GM19467 (cell line): ENCODE results near the gene PCDHGA11.
"Not testable (repeated sequence)": the region's sequence is repeated elsewhere in the genome, so short reads cannot be mapped to it uniquely, and the experiment has no call there.

Experiments
- ATAC-seq: cut with Tn5 transposase; IDR thresholded peaks from one replicate; pipeline ENCODE4 v1.9.1; 2021; ENCODE audit warnings: mild to moderate bottlenecking, moderate library complexity; ENCODE audit not compliant: unreplicated experiment

The PCDHGA11 gene

DNA sequence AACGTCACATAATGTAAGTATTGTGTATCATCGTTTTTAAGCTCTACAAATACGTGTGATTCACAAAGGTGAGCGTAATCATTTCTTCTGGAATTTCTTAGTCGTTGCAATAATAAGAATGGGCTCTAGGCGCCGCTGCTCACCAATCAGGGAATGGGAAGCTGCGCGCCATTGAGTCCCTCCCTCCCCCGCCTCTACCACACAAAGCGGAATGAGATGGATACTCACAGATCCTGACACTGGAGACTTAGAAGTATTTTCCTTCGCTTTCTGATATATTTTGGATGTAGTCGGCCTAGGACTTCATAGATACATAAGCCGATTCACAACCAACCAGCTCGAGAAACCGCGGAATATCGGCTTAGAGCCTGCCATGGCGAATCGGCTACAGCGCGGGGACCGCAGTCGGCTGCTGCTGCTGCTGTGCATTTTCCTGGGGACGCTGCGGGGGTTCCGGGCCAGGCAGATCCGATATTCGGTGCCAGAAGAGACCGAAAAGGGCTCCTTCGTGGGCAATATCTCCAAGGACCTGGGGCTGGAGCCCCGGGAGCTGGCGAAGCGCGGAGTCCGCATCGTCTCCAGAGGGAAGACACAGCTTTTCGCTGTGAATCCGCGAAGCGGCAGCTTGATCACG, at the start of gene PCDHGA11:
Gene PCDHGA11, plus strand, starts transcription at position 197 of the 634 bp plus-strand sequence. Its CDS starts 177 bp downstream, at position 374.
- ATAC-seq: no peak

DNA sequence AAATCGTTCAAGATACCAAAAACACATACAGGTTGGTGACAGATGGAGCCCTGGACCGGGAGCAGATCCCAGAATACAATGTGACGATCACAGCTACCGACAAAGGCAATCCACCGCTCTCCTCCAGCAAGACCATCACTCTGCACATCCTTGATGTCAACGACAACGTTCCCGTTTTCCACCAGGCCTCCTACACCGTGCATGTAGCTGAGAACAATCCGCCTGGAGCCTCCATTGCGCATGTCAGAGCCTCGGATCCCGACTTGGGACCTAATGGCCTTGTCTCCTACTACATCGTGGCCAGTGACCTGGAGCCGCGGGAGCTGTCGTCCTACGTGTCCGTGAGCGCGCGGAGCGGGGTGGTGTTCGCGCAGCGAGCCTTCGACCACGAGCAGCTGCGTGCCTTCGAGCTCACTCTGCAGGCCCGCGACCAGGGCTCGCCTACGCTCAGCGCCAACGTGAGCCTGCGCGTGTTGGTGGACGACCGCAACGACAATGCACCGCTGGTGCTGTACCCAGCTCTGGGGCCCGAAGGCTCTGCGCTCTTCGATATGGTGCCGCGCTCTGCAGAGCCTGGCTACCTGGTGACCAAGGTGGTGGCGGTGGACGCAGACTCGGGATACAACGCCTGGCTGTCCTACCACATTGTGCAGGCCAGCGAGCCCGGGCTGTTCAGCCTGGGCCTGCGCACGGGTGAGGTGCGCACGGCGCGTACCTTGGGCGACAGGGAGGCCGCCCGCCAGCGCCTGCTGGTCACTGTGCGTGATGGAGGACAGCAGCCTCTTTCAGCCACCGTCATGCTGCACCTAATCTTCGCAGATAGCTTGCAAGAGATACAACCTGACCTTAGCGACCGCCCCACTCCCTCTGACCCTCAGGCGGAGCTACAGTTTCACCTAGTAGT, 49.0 kb upstream of the PCDHGA11 start:
- no peak for ATAC-seq

DNA sequence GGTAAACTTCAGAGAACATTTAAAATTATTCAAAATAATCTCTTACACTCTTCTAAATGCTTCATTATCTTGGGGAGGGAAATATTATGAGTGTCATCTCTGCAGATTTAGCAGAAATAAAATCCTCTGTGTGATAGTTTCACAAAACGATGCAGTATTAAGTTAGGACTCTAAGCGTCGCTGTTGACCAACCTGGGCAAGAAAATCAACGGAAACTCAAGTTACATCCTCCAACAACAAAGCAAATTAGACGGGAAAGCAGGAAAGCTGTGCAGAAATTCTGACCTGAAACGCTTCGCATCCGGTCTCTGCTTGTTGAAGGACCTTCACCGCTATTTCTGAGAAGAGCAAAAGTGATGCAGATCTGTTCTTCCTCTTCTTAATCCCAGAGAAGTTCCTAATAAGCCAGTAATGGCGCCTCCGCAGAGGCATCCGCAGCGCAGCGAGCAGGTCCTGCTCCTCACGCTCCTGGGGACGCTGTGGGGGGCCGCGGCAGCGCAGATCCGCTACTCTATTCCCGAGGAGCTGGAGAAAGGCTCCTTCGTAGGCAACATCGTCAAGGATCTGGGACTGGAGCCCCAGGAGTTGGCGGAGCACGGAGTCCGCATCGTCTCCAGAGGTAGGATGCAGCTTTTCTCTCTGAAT, 47.1 kb upstream of the PCDHGA11 start, which contains the start of gene PCDHGA6:
Gene PCDHGA6, plus strand, starts transcription at position 219 of the 645 bp plus-strand sequence. Its CDS starts 193 bp downstream, at position 412.
- ATAC-seq: no peak

DNA sequence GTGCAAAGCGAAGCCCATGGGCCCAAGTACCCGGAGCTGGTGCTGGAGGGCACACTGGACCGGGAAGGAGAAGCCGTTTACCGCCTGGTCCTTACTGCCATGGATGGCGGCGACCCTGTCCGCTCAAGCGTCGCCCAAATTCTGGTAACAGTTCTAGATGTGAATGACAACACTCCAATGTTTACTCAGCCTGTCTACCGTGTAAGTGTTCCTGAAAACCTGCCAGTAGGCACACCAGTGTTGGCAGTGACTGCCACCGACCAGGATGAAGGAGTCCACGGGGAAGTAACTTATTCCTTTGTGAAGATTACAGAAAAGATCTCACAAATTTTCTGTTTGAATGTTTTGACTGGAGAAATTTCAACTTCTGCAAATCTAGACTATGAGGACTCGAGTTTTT, 46.2 kb upstream of the PCDHGA11 start:
- no peak for ATAC-seq

DNA sequence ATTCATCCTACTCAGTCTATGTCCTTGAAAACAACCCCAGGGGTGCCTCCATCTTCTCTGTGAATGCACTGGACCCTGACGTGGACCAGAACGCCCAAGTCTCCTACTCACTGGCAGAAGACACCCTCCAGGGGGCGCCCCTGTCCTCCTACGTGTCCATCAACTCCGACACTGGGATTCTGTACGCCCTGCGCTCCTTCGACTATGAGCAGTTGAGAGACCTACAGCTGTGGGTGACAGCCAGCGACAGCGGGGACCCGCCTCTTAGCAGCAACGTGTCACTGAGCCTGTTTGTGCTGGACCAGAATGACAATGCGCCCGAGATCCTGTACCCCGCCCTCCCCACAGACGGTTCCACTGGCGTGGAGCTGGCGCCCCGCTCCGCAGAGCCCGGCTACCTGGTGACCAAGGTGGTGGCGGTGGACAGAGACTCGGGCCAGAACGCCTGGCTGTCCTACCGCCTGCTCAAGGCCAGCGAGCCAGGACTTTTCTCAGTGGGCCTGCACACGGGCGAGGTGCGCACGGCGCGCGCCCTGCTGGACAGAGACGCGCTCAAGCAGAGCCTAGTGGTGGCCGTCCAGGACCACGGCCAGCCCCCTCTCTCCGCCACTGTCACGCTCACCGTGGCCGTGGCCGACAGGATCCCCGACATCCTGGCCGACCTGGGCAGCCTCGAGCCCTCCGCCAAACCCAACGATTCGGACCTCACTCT, 45.3 kb upstream of the PCDHGA11 start:
- ATAC-seq: not testable (repeated sequence)

DNA sequence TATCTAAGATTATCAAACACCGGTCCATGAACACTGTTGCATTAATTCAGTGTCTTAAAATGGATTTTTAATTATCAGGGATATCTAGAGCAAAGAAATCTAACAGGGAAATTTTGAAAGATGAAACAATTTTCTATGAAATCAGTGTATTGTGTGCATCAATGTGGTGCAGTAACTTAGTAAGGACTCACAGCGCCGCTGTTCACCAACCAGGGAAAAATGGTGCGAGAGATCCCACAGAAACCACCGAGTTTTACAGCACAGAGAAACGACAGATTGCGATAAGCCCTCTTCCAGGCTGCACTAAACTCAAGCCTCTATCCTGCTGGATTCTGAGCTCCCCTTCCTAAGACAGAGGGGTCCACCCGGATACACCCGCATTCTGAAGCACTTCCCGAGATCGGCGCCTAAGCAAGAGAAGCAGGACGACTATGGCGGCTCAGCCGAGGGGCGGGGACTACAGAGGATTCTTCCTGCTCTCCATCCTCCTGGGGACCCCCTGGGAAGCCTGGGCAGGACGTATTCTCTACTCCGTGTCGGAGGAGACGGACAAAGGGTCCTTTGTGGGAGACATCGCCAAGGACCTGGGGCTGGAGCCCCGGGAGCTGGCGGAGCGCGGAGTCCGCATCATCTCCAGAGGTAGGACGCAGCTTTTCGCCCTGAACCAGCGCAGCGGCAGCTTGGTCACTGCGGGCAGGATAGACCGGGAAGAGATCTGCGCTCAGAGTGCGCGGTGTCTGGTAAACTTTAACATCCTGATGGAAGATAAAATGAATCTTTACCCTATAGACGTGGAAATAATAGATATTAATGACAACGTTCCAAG, 38.2 kb upstream of the PCDHGA11 start, which contains the start of gene PCDHGA7:
Gene PCDHGA7, plus strand, starts transcription at position 274 of the 826 bp plus-strand sequence. Its CDS starts 158 bp downstream, at position 432.
- ATAC-seq: no peak

DNA sequence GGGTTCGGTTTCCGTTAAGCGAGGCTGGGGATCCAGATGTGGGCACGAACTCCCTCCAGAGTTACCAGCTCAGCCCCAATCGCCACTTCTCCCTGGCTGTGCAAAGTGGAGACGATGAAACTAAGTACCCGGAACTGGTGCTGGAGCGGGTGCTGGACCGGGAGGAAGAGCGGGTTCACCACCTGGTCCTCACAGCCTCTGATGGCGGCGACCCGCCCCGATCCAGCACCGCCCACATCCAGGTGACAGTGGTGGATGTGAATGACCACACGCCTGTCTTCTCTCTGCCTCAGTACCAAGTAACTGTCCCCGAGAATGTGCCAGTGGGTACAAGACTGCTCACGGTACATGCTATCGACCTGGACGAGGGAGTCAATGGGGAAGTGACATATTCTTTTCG, 37.5 kb upstream of the PCDHGA11 start:
- no peak for ATAC-seq

DNA sequence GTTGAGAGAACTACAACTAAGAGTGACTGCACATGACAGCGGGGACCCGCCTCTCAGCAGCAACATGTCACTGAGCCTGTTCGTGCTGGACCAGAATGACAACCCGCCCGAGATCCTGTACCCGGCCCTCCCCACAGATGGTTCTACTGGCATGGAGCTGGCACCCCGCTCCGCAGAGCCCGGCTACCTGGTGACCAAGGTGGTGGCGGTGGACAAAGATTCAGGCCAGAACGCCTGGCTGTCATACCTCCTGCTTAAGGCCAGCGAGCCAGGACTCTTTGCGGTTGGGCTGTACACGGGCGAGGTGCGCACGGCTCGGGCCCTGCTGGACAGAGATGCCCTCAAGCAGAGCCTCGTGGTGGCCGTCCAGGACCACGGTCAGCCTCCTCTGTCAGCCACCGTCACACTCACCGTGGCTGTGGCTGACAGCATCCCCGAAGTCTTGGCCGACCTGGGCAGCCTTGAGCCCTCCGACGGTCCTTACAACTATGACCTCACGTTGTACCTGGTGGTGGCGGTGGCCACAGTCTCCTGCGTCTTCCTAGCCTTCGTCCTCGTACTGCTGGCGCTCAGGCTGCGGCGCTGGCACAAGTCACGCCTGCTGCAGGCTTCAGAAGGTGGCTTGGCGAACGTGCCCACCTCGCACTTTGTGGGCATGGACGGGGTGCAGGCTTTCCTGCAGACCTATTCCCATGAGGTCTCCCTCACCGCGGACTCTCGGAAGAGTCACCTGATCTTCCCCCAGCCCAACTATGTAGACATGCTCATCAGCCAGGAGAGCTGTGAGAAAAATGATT, 36.2 kb upstream of the PCDHGA11 start:
- ATAC-seq: no peak

DNA sequence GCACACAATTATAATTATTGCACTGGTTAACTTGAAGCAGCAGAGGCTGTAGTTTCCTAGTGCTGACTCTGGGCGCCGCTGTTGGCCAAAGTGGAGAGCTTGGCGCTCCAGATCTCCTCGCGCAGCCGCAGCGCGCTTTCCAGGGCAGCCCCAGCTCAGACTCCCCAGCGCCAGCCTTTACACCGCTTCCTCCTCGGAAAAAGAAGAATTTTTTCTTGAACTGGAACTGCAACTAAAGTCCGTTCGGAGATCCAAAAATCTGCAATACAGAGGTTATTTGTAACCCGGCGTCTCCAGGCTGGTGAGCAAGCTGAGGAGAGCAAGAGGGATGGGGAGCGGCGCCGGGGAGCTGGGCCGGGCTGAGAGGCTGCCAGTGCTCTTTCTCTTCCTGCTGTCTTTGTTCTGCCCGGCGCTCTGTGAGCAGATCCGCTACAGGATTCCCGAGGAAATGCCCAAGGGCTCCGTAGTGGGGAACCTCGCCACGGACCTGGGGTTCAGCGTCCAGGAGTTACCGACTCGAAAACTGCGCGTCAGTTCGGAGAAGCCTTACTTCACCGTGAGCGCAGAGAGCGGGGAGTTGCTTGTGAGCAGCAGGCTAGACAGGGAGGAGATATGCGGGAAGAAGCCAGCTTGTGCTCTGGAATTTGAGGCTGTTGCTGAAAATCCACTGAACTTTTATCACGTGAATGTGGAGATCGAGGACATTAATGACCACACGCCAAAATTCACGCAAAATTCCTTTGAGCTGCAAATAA, 33.1 kb upstream of the PCDHGA11 start, which contains the start of gene PCDHGB4:
Gene PCDHGB4, plus strand, starts transcription at position 142 of the 755 bp plus-strand sequence. Its CDS starts 187 bp downstream, at position 329.
- not testable (repeated sequence) for ATAC-seq

DNA sequence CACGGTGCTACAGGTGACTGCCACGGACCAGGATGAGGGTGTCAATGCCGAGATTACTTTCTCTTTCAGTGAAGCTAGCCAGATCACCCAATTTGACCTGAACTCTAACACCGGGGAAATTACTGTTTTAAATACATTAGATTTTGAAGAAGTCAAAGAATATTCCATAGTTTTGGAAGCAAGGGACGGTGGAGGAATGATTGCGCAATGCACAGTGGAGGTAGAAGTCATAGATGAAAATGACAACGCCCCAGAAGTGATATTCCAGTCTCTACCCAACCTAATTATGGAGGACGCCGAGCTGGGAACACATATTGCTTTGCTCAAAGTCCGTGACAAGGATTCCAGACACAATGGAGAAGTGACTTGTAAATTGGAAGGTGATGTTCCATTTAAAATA, 32.2 kb upstream of the PCDHGA11 start:
- no peak for ATAC-seq

DNA sequence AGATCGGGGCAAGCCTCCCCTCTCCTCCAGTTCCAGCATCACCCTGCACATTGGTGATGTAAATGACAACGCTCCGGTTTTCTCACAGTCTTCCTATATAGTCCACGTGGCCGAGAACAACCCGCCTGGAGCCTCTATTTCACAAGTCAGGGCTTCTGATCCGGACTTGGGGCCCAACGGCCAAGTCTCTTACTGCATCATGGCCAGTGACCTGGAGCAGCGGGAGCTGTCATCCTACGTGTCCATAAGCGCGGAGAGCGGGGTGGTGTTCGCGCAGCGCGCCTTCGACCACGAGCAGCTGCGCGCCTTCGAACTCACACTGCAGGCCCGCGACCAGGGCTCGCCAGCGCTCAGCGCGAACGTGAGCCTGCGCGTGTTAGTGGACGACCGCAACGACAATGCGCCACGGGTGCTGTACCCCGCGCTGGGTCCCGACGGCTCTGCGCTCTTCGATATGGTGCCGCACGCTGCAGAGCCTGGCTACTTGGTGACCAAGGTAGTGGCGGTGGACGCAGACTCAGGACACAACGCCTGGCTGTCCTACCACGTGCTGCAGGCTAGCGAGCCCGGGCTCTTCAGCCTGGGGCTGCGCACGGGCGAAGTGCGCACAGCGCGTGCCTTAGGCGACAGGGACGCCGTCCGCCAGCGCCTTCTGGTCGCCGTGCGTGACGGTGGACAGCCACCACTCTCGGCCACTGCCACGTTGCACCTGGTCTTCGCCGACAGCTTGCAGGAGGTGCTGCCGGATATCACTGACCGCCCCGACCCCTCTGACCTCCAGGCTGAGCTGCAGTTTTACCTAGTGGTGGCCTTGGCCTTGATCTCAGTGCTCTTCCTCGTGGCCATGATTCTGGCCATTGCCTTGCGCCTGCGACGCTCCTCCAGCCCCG, 31.5 kb upstream of the PCDHGA11 start:
- ATAC-seq: no peak

DNA sequence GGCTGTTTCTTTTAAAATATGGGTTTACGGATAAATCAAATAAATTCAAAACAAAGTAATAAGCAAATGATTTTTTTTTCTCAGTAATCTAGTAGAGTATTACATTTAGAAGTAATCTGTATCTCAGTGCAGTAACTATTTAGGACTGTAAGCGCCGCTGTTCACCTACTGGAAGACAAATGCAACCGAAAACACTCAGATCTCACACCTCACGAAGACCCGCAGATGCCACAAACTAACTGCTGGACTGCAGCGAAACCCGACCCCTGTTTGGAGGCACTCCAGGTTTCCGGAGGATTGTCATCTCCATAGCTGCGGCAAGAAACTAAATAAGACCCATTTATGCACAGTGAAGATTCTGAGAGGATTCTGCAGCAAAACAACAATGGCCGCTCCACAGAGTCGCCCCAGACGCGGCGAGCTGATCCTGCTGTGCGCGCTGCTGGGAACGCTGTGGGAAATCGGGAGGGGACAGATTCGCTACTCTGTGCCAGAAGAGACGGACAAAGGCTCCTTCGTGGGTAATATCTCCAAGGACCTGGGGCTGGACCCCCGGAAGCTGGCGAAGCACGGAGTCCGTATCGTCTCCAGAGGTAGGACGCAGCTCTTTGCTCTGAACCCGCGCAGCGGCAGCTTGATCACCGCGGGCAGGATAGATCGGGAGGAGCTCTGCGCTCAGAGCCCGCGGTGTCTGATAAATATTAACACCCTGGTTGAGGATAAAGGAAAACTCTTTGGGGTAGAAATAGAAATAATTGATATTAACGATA, 28.2 kb upstream of the PCDHGA11 start, which contains the start of gene PCDHGA8:
Gene PCDHGA8, plus strand, starts transcription at position 205 of the 770 bp plus-strand sequence. Its CDS starts 181 bp downstream, at position 386.
- no peak for ATAC-seq

DNA sequence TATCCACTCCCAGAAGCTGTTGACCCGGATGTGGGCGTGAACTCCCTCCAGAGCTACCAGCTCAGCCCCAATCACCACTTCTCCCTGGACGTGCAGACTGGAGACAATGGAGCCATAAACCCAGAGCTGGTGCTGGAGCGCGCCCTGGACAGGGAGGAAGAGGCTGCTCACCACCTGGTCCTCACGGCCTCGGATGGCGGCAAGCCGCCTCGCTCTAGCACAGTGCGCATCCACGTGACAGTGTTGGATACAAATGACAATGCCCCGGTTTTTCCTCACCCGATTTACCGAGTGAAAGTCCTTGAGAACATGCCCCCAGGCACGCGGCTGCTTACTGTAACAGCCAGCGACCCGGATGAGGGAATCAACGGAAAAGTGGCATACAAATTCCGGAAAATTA, 27.6 kb upstream of the PCDHGA11 start:
- no peak for ATAC-seq

DNA sequence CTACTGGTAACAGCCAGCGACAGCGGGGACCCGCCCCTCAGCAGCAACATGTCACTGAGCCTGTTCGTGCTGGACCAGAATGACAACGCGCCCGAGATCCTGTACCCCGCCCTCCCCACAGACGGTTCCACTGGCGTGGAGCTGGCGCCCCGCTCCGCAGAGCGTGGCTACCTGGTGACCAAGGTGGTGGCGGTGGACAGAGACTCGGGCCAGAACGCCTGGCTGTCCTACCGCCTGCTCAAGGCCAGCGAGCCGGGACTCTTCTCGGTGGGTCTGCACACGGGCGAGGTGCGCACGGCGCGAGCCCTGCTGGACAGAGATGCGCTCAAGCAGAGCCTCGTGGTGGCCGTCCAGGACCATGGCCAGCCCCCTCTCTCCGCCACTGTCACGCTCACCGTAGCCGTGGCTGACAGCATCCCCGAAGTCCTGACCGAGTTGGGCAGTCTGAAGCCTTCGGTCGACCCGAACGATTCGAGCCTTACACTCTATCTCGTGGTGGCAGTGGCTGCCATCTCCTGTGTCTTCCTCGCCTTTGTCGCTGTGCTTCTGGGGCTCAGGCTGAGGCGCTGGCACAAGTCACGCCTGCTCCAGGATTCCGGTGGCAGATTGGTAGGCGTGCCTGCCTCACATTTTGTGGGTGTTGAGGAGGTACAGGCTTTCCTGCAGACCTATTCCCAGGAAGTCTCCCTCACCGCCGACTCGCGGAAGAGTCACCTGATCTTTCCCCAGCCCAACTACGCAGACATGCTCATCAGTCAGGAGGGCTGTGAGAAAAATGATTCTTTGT, 26.3 kb upstream of the PCDHGA11 start:
- ATAC-seq: not testable (repeated sequence)

DNA sequence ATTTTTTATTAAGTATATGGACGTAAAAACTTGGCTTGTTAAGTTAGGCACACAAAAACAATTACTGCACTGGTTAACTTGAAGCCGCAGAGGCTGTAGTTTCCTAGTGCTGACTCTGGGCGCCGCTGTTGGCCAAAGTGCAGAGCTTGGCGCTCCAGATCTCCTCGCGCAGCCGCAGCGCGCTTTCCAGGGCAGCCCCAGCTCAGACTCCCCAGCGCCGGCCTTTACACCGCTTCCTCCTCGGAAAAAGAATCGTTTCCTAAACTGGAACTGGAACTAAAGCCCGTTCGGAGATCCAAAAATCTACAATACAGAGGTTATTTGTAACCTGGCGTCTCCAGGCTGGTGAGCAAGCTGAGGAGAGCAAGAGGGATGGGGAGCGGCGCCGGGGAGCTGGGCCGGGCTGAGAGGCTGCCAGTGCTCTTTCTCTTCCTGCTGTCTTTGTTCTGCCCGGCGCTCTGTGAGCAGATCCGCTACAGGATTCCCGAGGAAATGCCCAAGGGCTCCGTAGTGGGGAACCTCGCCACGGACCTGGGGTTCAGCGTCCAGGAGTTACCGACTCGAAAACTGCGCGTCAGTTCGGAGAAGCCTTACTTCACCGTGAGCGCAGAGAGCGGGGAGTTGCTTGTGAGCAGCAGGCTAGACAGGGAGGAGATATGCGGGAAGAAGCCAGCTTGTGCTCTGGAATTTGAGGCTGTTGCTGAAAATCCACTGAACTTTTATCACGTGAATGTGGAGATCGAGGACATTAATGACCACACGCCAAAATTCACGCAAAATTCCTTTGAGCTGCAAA, 22.9 kb upstream of the PCDHGA11 start, which contains the start of gene PCDHGB5:
Gene PCDHGB5, plus strand, starts transcription at position 192 of the 796 bp plus-strand sequence. Its CDS starts 181 bp downstream, at position 373.
- not testable (repeated sequence) for ATAC-seq
